WTC11 (cell line): ENCODE results near the gene ALCAM. TPM values are rescaled to one million over a fixed set of nuclear protein-coding genes. Genes with fewer than 3 reads are reported as not detected.

ENCODE experiments used
- ATAC-seq: fragments of 200-7000 bp; cut with Tn5 transposase; 2 replicates; pipeline ENCODE4 v1.10.0; 2021; ENCODE audit warnings: mild to moderate bottlenecking, moderate library complexity
- CTCF ChIA-PET: fragments of 300-600 bp; sonication (Branson Sonifier 250); formaldehyde crosslinking; loops from one replicate; lab custom pipeline; 2021; ENCODE audit warnings: antibody characterized with exemption; lab: Charles Lee
- POLR2A ChIA-PET: fragments of 350-600 bp; sonication (Branson Sonifier 250); formaldehyde crosslinking; loops from one replicate; lab custom pipeline; 2021; ENCODE audit warnings: antibody characterized with exemption; lab: Charles Lee
- DNase-seq: peaks from one replicate; pipeline ENCODE4 v3.0.0; 2021; ENCODE audit warnings: low spot score
- H3K27ac Mint-ChIP-seq: 2 replicates; pipeline ENCODE4 v1.8.0; 2021; ENCODE audit warnings: mixed read lengths
- H3K27me3 Mint-ChIP-seq: 2 replicates; pipeline ENCODE4 v1.8.0; 2021; ENCODE audit warnings: low read depth, mild to moderate bottlenecking, moderate library complexity, mixed read lengths
- H3K36me3 Mint-ChIP-seq: 2 replicates; pipeline ENCODE4 v1.8.0; 2021; ENCODE audit warnings: mixed read lengths
- H3K4me1 Mint-ChIP-seq: 2 replicates; pipeline ENCODE4 v1.8.0; 2022; ENCODE audit warnings: mixed read lengths
- H3K4me3 Mint-ChIP-seq: 2 replicates; pipeline ENCODE4 v1.8.0; 2021; ENCODE audit warnings: mild to moderate bottlenecking, moderate library complexity, mixed read lengths
- H3K9me3 Mint-ChIP-seq: 2 replicates; pipeline ENCODE4 v1.8.0; 2021; ENCODE audit warnings: mixed read lengths
- ATF3 ChIP-seq: sonication (generic); formaldehyde crosslinking; conservative IDR thresholded peaks from 2 replicates; pipeline ENCODE4 v1.8.1; 2022; ENCODE audit warnings: mild to moderate bottlenecking, missing genetic modification reagents
- CDX4 ChIP-seq: fragments of 250-450 bp; sonication (Bioruptor Pico); IDR thresholded peaks from 2 replicates; pipeline ENCODE4 v1.9.0; 2021; ENCODE audit warnings: moderate library complexity, mild to moderate bottlenecking, inconsistent platforms, borderline replicate concordance
- CREB1 ChIP-seq: sonication (generic); formaldehyde crosslinking; IDR thresholded peaks from 2 replicates; pipeline ENCODE4 v1.8.0; 2023; ENCODE audit warnings: mild to moderate bottlenecking, missing genetic modification reagents
- CREM ChIP-seq: sonication (generic); formaldehyde crosslinking; IDR thresholded peaks from 2 replicates; pipeline ENCODE4 v1.8.1; 2022; ENCODE audit warnings: mild to moderate bottlenecking, missing genetic modification reagents, moderate library complexity
- E2F5 ChIP-seq: sonication (generic); formaldehyde crosslinking; IDR thresholded peaks from 2 replicates; pipeline ENCODE4 v1.8.1; 2022; ENCODE audit warnings: mild to moderate bottlenecking, moderate library complexity, missing genetic modification reagents
- EMX1 ChIP-seq: fragments of 250-450 bp; sonication (Bioruptor Pico); IDR thresholded peaks from 2 replicates; pipeline ENCODE4 v1.8.0; 2021; ENCODE audit warnings: mild to moderate bottlenecking
- FOXK1 ChIP-seq: sonication (generic); formaldehyde crosslinking; IDR thresholded peaks from 2 replicates; pipeline ENCODE4 v1.8.0; 2022; ENCODE audit warnings: mild to moderate bottlenecking, moderate library complexity, missing genetic modification reagents
- GABPB1 ChIP-seq: sonication (generic); formaldehyde crosslinking; IDR thresholded peaks from 2 replicates; pipeline ENCODE4 v1.8.1; 2023; ENCODE audit warnings: mild to moderate bottlenecking, missing genetic modification reagents
- GRHL2 ChIP-seq: fragments of 250-450 bp; sonication (Bioruptor Pico); IDR thresholded peaks from 2 replicates; pipeline ENCODE4 v1.8.0; 2022; ENCODE audit warnings: mild to moderate bottlenecking, moderate library complexity; ENCODE audit not compliant: insufficient replicate concordance, severe bottlenecking
- NFE2L1 ChIP-seq: sonication (generic); formaldehyde crosslinking; IDR thresholded peaks from 2 replicates; pipeline ENCODE4 v1.8.1; 2023; ENCODE audit warnings: missing genetic modification reagents
- PREB ChIP-seq: sonication (generic); formaldehyde crosslinking; IDR thresholded peaks from 2 replicates; pipeline ENCODE4 v1.8.1; 2022; ENCODE audit warnings: mild to moderate bottlenecking, missing genetic modification reagents, moderate library complexity, borderline replicate concordance
- SMAD4 ChIP-seq: sonication (generic); formaldehyde crosslinking; IDR thresholded peaks from 2 replicates; pipeline ENCODE4 v1.8.0; 2022; ENCODE audit warnings: mild to moderate bottlenecking, missing genetic modification reagents
- TEAD1 ChIP-seq: sonication (generic); formaldehyde crosslinking; IDR thresholded peaks from 2 replicates; pipeline ENCODE4 v1.8.0; 2022; ENCODE audit warnings: mild to moderate bottlenecking, missing genetic modification reagents
- total RNA-seq: library from RNA; stranded (reverse); gene quantifications from 3 replicates; pipeline ENCODE4 v1.2.3, GENCODE V29; 2021
- TF ChIP-seq, protein P1 (sequence below): sonication (generic); formaldehyde crosslinking; IDR thresholded peaks from 2 replicates; pipeline ENCODE4 v1.8.1; 2023; ENCODE audit warnings: mild to moderate bottlenecking, missing genetic modification reagents
- TF ChIP-seq, protein P2 (sequence below): fragments of 250-450 bp; sonication (Bioruptor Pico); IDR thresholded peaks from 2 replicates; pipeline ENCODE4 v1.9.0; 2021; ENCODE audit warnings: mild to moderate bottlenecking

The ALCAM gene
- total RNA-seq, 1 experiment from 2014 or later = 30.7 TPM

- CTCF ChIA-PET = no interaction called here
- peaks cover 16% of the 10 kb centered on the region for H3K4me1 Mint-ChIP-seq
- TF ChIP-seq GRHL2 (CRISPR knock-in tag) = no peak
- no peak for TF ChIP-seq TEAD1 (CRISPR knock-in tag)
- no peak for TF ChIP-seq ATF3 (CRISPR knock-in tag)
- H3K4me3 Mint-ChIP-seq = peak overlapping the region; percentile 73
- H3K27ac Mint-ChIP-seq = no peak overlapping the region
- POLR2A ChIA-PET = interaction anchor here (1.1 kb wide), 1 partner anchor 13 kb away, joined by 3 read pairs; the partner anchor contains the start of gene ALCAM
- H3K9me3 Mint-ChIP-seq = peaks cover 3% of the 10 kb centered on the region; the same call in 1 of the 2 replicates
- ATAC-seq (peak; percentile 79), DNase-seq (peak; percentile 17)
- peaks cover 19% of the 10 kb centered on the region for H3K27me3 Mint-ChIP-seq
- no peaks in the 10 kb centered on the region for H3K36me3 Mint-ChIP-seq
Measured at GRCh38 chr3:105354429-105354828, 12.3 kb upstream of the ALCAM start.

GRCh38 chr3:105355408-105356061 lies 11.2 kb upstream of the ALCAM start:
- peaks cover 3% of the 10 kb centered on the region; the same call in 1 of the 2 replicates for H3K9me3 Mint-ChIP-seq
- H3K36me3 Mint-ChIP-seq = no peaks in the 10 kb centered on the region
- POLR2A ChIA-PET = interaction anchor here (1.1 kb wide), 1 partner anchor 12 kb away, joined by 3 read pairs; the partner anchor contains the start of gene ALCAM
- H3K4me3 Mint-ChIP-seq = no peak overlapping the region
- H3K4me1 Mint-ChIP-seq = peaks cover 16% of the 10 kb centered on the region
- TF ChIP-seq CREM (CRISPR knock-in tag) (no peak), EMX1 (no peak), CDX4 (CRISPR knock-in tag) (no peak)
- TF ChIP-seq, protein P1, sequence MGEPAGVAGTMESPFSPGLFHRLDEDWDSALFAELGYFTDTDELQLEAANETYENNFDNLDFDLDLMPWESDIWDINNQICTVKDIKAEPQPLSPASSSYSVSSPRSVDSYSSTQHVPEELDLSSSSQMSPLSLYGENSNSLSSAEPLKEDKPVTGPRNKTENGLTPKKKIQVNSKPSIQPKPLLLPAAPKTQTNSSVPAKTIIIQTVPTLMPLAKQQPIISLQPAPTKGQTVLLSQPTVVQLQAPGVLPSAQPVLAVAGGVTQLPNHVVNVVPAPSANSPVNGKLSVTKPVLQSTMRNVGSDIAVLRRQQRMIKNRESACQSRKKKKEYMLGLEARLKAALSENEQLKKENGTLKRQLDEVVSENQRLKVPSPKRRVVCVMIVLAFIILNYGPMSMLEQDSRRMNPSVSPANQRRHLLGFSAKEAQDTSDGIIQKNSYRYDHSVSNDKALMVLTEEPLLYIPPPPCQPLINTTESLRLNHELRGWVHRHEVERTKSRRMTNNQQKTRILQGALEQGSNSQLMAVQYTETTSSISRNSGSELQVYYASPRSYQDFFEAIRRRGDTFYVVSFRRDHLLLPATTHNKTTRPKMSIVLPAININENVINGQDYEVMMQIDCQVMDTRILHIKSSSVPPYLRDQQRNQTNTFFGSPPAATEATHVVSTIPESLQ (CRISPR knock-in tag) = no peak
- TF ChIP-seq, all 79 proteins: peak for 0
- no peak overlapping the region for H3K27ac Mint-ChIP-seq
- DNase-seq = no peak
- H3K27me3 Mint-ChIP-seq = peaks cover 19% of the 10 kb centered on the region
- CTCF ChIA-PET = no interaction called here
- ATAC-seq = no peak

DNA sequence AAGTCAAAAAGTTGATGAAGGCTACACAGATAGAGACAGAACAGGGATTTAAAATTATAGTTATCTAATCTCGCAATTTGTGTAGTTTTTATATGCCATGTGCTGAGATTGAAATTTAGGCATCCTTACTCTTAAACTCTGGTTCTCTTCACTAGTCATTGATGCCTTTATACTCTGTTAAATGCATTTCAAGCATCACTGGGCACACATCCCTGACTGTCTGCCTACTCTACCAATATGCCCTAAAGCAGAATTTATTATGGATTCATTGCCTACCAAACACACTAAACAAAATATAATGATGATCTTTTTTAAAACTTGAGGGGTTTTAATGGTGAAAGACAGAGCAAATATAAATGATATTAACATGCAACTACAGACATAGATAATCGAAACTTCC lies 10.3 kb upstream of the ALCAM start:
- no peaks in the 10 kb centered on the region for H3K36me3 Mint-ChIP-seq
- DNase-seq (no peak), ATAC-seq (no peak)
- ChIA-PET POLR2A (interaction anchor here (0.5 kb wide), 1 partner anchor 285 kb away, joined by 3 read pairs; no protein-coding TSS in a partner anchor), CTCF (no interaction called here)
- H3K4me3 Mint-ChIP-seq = no peak overlapping the region
- peaks cover 19% of the 10 kb centered on the region for H3K27me3 Mint-ChIP-seq
- H3K9me3 Mint-ChIP-seq = peaks cover 3% of the 10 kb centered on the region; the same call in 1 of the 2 replicates
- H3K27ac Mint-ChIP-seq = no peak overlapping the region
- TF ChIP-seq NFE2L1 = no peak
- TF ChIP-seq PREB (CRISPR knock-in tag) = no peak
- TF ChIP-seq E2F5 (CRISPR knock-in tag) = no peak
- no peak for TF ChIP-seq SMAD4 (CRISPR knock-in tag)
- no peak for TF ChIP-seq CREB1 (CRISPR knock-in tag)
- TF ChIP-seq TEAD1 (CRISPR knock-in tag) = no peak
- peaks cover 16% of the 10 kb centered on the region for H3K4me1 Mint-ChIP-seq

- no peak for ATAC-seq
- Mint-ChIP-seq H3K4me1 (peaks cover 16% of the 10 kb centered on the region), H3K4me3 (no peak overlapping the region), H3K9me3 (peaks cover 3% of the 10 kb centered on the region; the same call in 1 of the 2 replicates), H3K36me3 (no peaks in the 10 kb centered on the region), H3K27me3 (peaks cover 19% of the 10 kb centered on the region), H3K27ac (no peak overlapping the region)
- POLR2A ChIA-PET = no interaction called here
- CTCF ChIA-PET = no interaction called here
- TF ChIP-seq, protein P2, sequence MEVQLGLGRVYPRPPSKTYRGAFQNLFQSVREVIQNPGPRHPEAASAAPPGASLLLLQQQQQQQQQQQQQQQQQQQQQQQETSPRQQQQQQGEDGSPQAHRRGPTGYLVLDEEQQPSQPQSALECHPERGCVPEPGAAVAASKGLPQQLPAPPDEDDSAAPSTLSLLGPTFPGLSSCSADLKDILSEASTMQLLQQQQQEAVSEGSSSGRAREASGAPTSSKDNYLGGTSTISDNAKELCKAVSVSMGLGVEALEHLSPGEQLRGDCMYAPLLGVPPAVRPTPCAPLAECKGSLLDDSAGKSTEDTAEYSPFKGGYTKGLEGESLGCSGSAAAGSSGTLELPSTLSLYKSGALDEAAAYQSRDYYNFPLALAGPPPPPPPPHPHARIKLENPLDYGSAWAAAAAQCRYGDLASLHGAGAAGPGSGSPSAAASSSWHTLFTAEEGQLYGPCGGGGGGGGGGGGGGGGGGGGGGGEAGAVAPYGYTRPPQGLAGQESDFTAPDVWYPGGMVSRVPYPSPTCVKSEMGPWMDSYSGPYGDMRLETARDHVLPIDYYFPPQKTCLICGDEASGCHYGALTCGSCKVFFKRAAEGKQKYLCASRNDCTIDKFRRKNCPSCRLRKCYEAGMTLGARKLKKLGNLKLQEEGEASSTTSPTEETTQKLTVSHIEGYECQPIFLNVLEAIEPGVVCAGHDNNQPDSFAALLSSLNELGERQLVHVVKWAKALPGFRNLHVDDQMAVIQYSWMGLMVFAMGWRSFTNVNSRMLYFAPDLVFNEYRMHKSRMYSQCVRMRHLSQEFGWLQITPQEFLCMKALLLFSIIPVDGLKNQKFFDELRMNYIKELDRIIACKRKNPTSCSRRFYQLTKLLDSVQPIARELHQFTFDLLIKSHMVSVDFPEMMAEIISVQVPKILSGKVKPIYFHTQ (CRISPR knock-in tag) = no peak
- TF ChIP-seq GABPB1 (no peak), CDX4 (CRISPR knock-in tag) (no peak), ATF3 (CRISPR knock-in tag) (no peak), FOXK1 (CRISPR knock-in tag) (no peak)
- DNase-seq = no peak
Measured at GRCh38 chr3:105356988-105357387, 9.7 kb upstream of the ALCAM start.
